22Rv1 (cell line): ENCODE measurements around the gene HIC2.
"Not testable (repeated sequence)": the region's sequence is repeated elsewhere in the genome, so short reads cannot be mapped to it uniquely, and the experiment has no call there.

Source experiments
- H3K27ac ChIP-seq: fragments of 450-650 bp; 2 replicates; pipeline ENCODE4 v1.5.1; 2017

The HIC2 gene, protein sequence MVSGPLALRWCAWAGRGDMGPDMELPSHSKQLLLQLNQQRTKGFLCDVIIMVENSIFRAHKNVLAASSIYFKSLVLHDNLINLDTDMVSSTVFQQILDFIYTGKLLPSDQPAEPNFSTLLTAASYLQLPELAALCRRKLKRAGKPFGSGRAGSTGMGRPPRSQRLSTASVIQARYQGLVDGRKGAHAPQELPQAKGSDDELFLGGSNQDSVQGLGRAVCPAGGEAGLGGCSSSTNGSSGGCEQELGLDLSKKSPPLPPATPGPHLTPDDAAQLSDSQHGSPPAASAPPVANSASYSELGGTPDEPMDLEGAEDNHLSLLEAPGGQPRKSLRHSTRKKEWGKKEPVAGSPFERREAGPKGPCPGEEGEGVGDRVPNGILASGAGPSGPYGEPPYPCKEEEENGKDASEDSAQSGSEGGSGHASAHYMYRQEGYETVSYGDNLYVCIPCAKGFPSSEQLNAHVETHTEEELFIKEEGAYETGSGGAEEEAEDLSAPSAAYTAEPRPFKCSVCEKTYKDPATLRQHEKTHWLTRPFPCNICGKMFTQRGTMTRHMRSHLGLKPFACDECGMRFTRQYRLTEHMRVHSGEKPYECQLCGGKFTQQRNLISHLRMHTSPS

DNA sequence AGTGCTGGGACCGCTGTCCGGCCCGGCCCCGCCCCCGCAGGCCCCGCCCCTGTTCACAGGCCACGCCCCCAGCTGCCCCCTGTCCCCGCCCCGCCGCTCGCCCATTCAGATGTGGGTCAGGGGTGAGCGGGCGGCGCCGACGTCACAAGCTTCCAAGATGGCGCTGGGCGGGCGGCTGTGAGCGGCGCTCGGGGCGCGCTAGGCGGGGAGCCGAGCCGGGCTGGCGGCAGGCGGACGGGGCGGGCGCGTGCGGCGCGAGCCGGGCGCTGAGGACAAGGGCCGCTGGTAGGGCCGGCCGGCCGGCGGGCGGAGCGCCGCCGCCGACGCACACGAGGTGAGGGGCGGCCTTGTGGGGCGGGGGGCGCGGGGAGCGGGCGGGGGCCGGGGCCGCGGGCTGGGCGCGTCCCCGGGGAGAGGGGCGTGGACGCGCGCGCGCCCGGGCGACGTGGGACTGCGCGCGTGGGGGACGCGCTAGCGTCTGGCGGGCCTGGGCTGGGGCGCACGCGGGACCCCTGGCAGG, at the start of gene HIC2:
Gene HIC2, plus strand, starts transcription at position 145 of the 520 bp plus-strand sequence. CDS start 25,461 bp downstream, outside the sequence.
- H3K27ac ChIP-seq = not testable (repeated sequence)

GRCh38 chr22:21368603-21369310, 48.4 kb upstream of the HIC2 start:
- H3K27ac ChIP-seq = not testable (repeated sequence)

DNA sequence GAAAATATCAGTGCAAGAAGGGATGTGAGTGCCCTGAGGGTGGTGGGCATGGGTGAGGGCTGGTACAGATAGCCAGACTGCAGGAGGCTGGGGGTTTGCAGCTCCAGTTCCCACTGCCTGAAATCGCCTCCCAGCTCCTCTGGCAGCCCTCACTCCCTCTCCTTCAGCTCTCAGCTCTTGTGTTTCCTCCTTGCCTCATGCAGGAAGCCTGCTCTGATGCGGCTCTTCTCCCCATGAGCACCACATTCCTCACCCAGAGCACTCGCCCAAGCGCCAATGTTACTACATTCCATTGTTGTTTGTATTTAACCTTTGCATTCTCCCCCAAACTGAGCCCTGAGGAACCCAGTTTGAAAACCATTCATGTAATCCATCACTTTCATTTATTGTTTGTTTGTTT, 41.3 kb upstream of the HIC2 start:
- not testable (repeated sequence) for H3K27ac ChIP-seq

DNA sequence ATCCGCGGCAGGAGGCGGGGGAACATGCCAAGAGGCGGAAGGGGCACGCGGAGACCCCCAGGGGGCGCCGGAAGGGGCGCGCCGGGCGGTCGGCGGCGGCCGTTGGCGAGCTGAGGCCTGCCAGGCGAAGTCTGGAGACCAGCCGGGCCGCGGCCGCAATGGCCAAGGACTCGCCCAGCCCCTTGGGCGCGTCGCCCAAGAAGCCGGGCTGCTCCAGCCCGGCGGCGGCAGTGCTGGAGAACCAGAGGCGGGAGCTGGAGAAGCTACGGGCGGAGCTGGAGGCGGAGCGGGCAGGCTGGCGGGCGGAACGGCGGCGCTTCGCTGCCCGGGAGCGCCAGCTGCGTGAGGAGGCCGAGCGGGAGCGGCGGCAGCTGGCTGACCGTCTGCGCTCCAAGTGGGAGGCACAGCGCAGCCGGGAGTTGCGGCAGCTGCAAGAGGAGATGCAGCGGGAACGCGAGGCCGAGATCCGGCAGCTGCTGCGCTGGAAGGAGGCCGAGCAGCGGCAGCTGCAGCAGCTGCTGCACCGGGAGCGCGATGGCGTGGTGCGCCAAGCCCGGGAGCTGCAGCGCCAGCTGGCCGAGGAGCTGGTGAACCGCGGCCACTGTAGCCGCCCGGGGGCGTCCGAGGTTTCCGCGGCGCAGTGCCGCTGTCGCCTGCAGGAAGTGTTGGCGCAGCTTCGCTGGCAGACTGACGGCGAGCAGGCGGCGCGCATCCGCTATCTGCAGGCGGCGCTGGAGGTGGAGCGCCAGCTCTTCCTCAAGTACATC, 33.3 kb upstream of the HIC2 start, which contains the start of gene RIMBP3B:
Gene RIMBP3B, plus strand, starts transcription at position 51 of the 767 bp plus-strand sequence. Its CDS starts 108 bp downstream, at position 159.
- H3K27ac ChIP-seq = not testable (repeated sequence)

GRCh38 chr22:21384468-21385357, 32.5 kb upstream of the HIC2 start:
- not testable (repeated sequence) for H3K27ac ChIP-seq

DNA sequence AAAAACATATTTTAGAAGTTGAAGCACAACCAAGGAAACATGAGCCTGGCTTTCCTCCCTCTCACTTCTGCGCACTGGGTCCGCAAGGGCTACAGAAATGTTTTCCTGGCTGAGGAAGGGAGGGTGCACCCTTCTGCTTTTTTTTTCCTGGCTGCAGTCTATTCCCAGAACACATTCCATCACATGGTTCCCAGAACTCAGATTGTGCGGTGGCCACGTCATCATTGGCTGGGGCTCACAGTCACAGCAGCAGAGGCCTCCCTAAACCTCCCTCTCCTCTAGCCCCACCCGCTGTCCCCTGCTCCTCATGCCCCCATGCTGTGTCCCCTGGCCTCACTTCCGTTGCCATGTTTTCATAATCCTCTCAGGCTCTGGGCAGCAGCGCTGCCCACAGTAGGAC, 27.7 kb upstream of the HIC2 start:
- not testable (repeated sequence) for H3K27ac ChIP-seq

DNA sequence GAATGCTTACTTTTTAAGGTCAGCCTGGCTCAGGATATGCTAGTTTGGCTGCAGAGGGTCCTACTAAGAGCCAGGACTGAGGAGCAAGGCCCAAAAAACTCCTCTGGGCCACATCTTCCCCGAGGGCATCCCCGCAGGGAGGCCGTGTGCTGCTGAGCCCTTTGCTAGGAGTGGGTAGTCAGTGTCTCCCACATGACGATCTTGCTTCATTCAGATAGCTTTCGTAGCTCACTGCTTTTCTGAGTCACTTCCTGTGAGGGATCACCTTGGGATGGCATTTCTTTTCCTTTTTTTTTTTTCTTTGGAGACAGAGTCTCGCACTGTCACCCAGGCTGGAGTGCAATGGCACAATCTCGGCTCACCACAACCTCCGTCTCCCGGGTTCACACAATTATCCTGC, 27.2 kb upstream of the HIC2 start:
- not testable (repeated sequence) for H3K27ac ChIP-seq

- H3K27ac ChIP-seq = not testable (repeated sequence)
These were observed 22.6 kb upstream of the HIC2 start for GRCh38 chr22:21394613-21395012.

DNA sequence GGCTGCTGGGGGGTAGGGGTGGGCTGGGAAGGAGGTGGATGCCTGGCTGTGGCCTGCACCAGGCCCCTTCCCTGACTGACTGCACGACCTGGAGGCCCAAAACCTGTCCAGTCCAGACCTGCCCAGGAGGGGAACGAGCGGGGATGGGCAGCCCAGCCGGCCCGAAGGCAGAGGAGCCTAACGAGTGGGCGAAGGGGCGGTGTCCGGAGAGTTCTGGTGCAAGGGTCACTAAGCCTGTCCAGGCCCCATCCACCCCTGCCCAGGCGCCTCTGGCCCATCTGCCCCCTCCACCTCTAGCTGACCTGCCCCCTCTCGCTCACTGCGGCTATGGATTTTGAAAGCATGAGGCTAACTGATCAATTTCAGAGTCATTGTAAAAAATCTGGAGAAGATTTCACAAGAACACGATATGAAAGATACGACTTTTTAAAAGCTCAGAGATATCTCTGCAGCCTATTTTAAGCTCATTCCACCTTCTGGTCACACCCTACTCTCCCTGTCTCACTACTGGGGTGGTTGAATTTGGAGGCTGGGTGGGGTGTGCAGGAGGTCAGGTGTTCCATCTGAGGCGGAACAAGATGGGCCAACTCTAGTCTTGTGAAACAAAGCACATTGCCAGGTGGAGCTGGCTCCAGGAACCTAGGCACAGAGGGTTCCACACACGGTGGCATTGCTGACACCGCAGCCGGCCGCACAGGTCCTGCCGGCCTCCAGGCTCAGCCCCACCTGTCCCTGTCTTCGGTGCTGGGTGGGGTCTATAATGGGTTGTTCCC, 15.8 kb upstream of the HIC2 start:
- not testable (repeated sequence) for H3K27ac ChIP-seq

- not testable (repeated sequence) for H3K27ac ChIP-seq
These were observed 14.3 kb upstream of the HIC2 start for GRCh38 chr22:21402763-21403314.

GRCh38 chr22:21407139-21407538, 10.0 kb upstream of the HIC2 start:
- H3K27ac ChIP-seq = not testable (repeated sequence)

DNA sequence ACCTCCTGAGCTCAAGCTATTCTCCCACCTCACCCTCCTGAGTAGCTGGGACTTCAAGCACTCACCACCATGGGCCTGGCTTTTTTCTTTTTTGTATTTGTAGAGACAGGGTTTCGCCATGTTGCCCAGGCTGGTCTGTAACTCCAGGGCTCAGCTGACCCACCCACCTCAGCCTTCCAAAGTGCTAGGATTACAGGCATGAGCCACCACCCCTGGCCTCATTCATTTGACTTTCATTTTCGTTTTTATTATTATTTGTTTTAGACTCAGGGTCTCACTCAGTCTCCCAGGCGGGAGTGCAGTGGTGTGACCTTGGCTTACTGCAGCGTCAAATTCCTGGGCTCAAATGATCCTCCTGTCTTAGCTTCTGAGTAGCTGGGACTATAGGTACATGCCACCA, 9.4 kb upstream of the HIC2 start:
- not testable (repeated sequence) for H3K27ac ChIP-seq

- H3K27ac ChIP-seq = not testable (repeated sequence)
These were observed 796 bp upstream of the HIC2 start for GRCh38 chr22:21416375-21416774.

- not testable (repeated sequence) for H3K27ac ChIP-seq
These were observed 682 bp downstream of the HIC2 start for GRCh38 chr22:21417853-21418252.

DNA sequence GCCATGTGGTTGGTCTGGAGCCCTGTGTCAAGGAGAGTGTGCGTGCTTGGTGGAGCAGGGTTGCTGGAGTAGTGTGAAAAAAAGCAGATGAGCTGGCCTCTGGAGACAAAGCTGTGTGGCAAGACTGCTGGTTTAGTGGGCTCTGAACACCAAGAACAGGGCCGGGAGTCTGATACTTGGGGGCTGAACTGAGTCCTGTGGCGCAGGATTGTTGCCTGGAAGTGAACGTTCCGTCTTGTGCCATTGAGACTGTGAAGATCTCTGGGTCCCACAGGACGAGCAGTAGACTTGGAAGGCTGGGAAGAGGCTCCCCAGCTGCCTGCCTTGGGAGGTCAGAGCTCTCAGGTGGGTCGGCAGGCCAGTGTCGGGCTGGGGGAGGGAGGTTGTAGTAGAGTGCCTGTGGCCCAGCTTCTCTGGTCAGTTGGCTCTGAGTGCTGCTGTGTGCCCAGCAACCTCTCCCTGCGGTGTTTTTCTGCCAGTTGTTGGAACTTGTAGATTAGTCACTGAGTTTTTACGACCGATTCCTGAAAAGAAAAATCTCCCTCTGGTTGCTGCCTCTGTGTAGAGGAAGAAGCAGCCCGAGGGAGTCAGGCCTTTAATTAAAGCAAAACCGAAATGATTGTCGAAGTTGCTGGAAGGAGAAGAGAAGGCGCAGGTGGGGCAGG, 1.9 kb downstream of the HIC2 start:
- not testable (repeated sequence) for H3K27ac ChIP-seq

- H3K27ac ChIP-seq = not testable (repeated sequence)
These were observed 3.1 kb downstream of the HIC2 start for GRCh38 chr22:21420180-21420763.

GRCh38 chr22:21424084-21424709, 7.0 kb downstream of the HIC2 start:
- H3K27ac ChIP-seq = not testable (repeated sequence)
